ENCODE data around the gene RBMS3.

Gene RBMS3

DNA sequence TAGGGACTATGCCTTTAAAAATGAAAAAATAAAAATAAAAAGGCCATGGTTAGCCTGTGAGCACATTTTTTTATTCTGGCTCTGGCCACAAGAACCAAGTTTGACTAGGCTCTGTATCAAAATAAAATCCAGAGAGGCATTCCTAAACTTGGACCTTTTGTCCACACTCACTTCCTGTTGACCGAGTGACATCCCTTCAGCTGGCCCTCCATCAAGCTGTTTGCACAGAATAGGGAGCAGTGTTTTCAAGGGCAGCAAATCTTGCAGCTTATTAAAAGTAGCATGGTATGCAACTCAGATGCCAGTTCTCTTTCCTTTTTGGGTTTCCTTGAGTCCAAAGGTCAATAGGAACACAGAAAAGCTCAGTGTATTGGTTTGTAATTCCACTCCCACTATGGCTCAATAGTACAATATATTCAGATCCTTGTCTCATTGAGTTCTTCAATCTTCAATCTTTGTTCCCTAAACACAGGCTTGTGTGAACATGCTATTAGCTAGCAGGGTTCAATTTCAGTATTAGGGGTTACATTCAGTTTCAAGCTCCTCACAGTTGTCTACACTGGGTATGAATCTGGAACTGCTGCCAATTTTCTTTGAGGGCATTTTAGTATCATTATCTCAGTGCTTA, 244.5 kb downstream of the RBMS3 start:
- DNase-seq (ENCODE audit: low read depth in 2 of 2), result no peak

DNA sequence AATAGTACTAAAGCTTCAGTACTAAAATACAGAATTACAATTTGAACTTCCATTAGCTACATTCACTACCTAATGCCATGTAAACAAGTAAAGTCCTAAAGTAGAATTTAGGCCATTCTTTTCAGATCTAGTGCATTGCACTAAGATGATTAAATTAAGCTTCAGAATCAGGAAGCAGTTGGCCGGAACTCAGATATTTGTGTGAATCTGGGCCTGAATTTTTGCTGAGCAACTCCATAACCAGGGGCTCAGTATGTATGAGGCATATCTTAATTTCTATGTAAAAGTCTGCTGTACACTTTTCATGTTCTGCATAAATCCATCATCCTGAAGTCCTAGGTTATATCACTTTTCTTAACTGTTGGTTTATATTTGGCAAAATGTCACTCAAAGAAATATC, 246.4 kb downstream of the RBMS3 start:
- DNase-seq (ENCODE audit: low read depth in 2 of 2), result no peak

DNA sequence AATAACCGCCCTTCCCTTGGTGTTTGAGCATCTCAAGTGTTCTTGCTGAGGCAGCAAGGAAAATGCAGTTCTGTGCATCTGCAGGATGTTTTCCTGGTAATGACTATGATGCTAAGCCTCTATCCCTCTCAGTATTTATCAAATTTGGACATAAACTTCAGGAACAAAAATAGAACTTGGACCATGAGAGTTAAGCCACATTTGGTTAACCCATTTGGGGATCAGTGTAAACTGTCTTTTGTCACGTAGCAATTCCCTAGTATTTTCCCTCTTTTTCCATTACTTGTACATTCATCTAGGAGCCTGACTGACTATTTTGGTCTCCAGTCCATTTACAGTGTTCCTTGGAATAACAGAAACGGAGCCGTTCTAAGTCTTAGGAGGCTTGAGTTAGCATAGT, 250.8 kb downstream of the RBMS3 start:
- DNase-seq (ENCODE audit: low read depth in 2 of 2), result no peak

DNA sequence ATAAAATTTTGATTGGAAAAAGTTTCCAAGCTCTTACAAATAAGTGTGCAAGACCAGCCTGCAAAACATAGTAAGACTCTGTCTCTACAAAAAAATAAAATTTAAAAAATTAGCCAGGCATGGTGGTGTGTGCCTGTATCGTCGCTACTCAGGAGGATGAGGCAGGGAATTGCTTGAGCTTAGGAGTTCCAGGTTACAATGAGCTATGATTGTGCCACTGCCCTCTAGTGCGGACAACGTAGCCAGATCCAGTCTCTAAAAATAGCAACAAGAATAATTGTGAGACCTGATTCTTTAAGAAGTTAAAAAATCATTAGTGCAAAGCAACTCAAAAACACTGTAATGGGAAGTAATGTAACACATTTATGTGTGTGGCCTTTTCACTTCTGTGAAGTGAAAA, 251.6 kb downstream of the RBMS3 start:
- no peak for DNase-seq (ENCODE audit: low read depth in 2 of 2)

DNA sequence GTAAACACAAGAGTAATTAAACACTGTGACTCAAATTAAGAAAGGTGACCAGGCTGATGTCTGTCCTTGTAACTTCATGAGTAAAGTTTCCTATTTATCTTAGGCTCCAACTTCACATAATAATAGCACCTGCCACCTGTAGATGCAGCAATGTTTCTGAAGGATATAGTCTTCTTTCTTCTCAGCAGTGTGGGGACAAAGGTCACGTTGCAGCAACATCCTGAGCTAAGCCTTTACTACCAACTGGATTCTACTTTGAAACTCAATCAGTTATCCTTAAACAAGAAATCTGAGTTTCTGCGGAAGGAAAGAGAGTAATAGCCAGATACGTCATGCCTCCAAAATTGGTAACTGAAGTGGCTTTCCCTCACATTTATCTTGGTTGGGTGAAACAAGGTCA, 253.1 kb downstream of the RBMS3 start:
- no peak for DNase-seq (ENCODE audit: low read depth in 2 of 2)

DNA sequence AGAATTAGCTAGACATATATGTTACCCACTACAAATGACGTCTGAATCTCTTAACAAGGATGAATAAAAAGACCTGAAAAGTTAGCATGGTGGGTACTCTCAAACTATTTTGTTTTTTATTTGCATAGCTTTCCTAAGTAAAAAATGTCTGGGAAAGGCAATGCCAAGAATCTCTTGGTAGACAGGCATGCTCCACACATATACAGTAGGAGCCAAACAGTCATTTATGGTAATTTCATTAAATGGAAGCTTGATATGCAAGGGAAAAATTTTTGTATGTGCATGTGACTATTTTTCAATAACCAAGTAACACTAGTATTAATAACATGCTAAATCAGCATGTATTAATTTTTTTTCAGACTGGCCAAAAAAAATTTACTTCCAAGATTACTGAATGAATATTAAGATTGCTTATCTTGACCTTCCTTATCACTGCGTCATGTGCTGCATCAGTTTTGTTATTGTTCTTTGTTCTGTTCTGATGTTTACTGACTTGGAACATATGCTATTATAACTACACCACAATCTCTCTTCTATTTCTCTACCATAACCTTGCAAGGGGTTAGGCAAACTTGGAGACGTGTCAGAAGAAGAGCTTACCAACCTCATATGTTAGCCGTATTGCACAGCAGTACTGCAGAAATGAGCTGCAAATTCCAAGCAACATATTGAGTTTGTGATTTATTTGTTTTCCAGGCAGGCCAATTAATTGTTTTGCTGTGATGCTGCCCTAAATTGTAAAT, 255.3 kb downstream of the RBMS3 start:
- DNase-seq (ENCODE audit: low read depth in 2 of 2), result no peak

DNA sequence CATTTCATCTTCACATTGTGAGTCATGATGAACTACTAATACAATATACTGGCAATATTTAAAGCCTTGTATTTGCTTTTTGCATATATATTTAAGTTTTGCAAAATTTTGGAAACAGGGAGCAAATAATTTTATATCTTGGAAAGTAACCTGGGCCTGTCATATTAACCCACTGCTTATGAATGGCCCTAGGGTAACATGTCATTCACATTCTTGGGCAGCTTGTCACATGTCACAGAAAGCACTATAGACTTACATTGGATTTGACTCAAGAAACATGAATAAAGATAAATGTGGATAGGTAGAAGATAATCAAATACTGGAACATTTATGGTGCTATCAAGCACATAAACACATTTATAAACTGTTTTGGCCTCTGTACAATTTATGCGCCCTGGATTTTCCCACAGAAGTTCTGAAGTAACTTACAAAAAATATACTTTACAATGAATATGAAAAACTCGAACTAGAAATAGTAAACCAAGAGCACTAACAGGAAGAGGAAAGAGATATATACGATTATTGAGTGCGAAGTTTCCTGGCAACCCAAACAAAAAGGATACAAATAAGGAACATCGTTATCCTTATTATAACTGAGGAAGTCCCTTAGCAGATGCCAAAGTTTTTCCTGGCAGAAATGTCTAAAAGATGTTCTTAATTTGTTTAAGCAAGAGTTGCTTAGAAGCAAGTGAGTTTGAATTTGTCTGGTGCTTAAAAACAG, 257.2 kb downstream of the RBMS3 start:
- no peak for DNase-seq (ENCODE audit: low read depth in 2 of 2)

DNA sequence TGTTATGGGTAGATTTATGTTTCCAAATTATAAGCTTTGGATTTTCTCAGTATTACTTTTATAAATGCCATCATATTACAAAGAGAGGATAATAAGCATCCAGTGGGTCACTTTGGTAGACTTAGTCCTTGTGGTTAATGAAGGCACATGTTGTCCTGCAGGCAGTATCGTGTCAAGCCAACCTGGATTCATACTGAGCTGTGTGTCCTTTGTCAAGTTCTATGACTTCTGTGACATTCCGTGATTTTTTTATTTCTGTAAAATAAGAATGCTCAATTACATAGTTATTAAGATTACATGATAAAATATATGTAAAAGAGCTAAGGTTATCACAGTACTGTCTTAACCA, 257.7 kb downstream of the RBMS3 start:
- no peak for DNase-seq (ENCODE audit: low read depth in 2 of 2)

DNA sequence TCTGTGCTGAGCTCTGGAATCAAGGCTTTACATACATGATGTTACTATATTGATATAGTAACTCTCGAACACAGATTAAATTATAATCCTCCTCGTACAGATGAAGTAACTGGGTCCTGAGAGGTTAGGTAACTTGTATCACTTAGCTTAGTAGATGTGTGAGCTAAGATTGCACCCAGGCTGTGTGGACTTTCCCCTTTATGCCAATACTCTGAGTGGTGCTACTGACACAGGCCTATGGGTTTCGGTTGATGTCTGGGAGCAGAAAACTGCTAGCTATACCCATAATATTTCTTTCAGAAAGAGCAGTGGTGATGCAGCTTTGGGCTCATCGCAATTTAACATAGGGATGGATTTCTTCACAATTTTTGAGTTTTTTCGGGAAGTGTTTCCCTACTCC, 259.7 kb downstream of the RBMS3 start:
- no peak for DNase-seq (ENCODE audit: low read depth in 2 of 2)

DNA sequence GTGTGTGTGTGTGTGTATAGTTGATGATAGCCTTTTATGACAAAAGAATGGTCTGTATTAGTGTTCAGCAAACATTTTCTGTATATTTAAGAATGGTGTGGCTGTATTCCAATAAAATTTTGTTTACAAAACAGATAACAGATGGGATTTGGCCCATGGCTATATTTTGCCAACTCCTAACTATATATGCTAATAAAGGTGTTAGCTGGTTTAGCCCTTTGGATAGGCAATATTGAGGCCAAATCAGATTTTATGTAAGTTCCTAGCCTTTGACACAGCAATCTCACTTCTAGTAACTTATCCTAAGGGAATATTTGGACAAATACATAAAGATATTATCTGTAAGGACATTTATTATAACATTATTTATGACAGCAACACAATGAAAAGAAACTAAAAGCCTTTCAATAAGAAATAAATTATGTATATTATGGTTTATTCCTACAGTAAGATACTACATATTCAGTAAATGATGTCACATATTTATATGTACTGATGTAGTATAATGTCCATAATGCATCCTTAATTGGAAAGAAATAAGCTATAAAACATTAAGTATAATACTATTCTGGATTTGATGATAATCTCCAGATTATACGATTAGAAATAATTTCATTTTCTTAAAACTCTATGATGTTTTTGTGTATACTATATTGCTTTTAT, 264.0 kb downstream of the RBMS3 start:
- DNase-seq (ENCODE audit: low read depth in 2 of 2), result no peak

DNA sequence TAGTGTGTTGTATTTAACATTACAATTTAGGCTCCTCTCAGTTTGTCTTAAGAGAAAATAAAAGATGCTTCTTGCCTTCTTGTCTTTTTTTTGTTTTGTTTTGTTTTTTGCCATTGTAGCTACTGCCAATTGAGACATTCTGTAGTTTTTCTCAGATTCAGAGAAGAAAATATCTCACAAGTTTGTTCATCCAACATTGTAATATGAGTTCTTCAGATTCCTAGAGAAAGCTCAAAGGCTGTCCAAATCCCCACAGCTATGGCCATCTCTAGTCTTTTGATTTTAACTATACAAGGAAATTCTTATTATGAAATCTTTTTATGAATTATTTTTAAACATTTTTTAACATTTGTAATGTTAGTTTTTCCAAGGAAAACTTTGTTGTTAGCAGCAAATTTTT, 264.7 kb downstream of the RBMS3 start:
- no peak for DNase-seq (ENCODE audit: low read depth in 2 of 2)

DNA sequence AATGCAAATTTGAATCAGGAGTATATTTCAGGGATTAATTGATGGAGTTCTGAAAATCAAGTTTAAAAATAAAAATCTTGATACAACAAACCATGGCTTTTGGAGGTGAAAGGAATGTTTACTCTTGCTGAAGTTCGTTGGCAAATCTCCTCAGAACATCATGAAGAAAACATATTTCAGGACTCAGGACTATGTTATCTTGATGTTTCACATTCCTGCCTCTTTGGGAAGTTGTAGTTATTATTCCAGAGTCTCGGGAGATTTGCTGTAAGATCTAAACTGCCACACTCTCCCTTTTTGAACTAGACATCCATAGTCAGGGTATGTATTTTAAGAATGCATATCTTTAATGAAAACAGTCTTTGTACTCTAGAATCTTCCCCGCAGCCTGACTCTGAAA, 271.2 kb downstream of the RBMS3 start:
- no peak for DNase-seq (ENCODE audit: low read depth in 2 of 2)

DNA sequence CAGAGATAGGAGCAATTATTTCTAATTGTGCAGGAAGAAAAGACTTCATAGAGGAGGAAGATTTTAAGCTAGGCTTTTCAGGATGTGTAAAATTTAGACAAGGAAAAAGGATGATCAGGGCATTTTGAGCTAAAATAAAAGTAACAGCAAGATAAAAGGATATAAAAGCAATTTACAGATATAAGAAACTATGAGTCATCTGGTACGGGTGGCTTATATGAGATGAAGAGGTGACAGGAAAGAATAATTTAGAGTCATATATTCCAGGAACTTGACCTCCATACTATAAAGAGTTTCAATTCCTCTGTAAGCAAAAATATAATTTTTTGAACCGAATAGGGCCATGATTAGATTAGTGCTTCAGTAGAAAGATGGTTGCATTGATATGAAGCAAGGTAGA, 273.7 kb downstream of the RBMS3 start:
- no peak for DNase-seq (ENCODE audit: low read depth in 2 of 2)

DNA sequence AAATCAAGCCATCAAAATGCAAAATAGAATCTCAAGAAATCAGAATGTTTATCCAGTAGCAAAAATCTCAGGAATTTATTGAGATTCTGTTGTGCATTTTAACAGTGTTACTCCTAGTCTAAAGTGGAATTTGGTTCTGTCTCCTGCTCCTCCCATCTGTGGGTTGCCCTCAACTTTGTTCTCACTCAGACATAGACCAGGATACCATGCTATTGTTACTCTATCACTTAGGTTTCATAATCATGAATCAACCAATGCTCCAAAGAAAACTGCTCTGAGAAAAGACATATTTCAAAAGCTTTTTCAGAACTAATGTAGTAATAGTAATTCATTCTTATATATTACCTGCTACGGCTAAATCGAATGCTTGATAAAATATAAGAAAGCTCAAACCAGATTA, 274.7 kb downstream of the RBMS3 start:
- DNase-seq (ENCODE audit: low read depth in 2 of 2), result no peak

DNA sequence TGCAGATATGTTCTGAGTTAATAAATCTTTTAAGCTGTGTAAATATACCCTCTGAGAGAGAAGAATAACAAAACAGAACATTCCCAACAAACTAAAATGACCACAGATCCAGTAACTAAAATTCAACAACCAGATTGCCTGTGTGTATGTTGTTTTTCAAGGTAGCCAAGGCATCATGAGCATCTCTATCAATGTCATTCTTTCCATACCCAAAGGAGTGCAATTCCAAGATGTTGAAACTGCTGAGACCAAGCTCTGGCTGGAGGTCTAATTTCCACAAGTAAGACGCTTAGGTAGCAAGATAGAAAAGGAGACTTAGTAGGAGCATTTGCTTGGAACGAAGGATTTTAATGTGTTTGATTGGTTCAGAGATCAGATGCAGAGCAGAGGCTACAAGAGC, 276.3 kb downstream of the RBMS3 start:
- DNase-seq (ENCODE audit: low read depth in 2 of 2), result no peak

DNA sequence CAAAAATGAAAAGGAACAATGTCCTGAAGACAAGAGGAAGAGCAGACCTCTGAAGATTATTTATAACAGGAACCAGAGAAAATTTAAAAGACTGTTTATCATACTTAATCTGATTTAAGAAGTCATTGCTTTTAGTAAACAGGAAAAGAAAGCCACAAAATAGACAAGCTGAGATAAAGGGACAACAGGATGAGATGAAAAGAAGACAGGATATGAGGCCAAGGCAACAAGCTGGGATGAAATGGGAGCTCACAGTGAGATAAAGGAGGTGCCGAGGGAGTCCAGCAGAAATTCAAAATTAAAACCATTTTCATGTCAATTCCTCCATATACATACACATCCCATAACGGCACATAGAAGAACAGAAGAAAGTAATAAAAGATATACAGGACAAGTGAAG, 277.0 kb downstream of the RBMS3 start:
- DNase-seq (ENCODE audit: low read depth in 2 of 2), result no peak

DNA sequence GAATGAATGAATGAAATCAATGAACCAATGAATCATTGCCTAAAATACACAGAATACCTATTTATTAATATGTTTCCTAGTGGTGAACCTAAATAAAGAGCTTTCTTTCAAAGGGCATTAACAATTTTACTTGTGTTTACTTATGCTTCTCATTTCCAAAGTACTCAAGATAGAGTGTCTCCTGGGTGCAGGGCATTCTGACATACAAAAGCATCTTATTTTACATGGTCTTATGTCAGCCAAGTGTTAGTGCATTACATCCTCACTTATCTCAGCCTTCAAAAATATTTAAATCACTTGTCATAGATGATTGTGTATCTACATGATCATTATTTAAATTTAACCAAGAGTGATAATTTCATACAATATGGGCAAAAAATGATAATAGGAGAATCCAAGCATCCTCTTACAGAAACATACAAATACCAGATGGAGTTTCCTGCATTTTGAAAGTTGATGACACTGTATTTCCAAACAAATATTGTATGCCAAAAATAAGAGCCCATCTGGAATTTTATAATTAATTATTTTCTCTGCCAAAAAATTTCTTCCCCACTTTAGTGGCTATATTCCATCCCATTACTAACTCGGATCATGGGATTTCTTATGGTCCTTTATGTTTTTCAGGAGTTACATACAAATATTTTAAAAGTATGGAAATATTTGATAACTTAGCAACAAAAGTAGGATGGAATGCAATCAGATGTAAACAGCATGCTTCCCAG, 279.0 kb downstream of the RBMS3 start:
- DNase-seq (ENCODE audit: low read depth in 2 of 2), result no peak

DNA sequence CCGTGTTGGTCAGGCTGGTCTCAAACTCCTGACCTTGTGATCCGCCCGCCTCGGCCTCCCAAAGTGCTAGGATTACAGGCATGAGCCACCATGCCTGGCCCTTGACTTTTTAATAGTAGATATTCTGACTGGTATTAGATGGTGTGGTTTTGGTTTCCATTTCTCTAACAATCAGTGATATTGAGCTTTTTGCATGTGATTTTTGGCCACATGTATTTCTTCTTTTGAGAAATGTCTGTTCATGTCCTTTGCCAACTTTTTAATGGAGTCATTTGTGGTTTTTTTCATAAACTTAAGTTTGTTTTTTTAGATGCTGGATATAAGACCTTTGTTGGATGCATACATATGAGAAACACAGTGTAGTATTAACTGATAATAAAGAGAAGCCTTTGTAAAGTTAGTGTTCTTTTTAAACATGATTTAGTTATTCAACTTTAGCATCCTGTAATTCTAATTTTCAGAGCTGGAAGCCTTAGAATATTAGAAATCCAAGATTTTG, 280.8 kb downstream of the RBMS3 start:
- no peak for DNase-seq (ENCODE audit: low read depth in 2 of 2)

DNA sequence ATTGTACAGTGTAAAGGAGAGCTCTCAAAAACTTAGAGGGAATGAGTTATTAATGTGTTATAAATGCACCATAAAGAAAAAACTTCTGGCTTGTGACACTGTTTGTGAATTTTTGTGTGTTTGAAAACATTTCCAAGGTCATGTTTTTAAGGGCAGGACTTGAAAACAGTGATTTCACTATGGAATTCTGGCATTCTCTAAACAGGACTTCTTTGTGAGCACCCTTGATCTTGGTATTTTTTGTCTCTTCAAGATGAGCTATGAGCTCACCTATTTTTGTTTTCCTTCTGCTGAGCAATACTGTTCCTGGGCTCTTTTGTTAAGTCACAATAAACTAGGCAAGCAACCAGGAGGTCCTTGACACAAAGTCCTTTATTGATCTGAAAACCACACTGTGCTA, 284.4 kb downstream of the RBMS3 start:
- DNase-seq (ENCODE audit: low read depth in 2 of 2), result no peak

DNA sequence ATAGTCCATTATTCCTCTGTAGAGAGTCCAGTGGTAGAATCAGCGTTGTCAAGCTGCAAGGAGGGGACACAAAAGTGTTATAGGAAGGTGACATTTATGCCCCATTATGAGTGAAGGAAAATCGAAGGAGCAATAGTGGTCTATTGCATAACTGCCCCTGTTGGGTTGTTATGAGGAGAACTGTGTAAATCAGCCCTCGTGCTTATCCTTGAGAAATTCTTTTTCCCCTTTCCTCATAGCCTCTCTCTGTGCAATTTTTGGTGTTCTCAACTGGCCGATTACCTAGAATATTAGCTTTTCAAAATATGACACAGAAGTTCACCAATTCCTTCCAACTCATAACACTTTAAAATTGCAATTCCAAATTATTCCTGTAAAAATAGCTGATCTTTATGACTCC, 286.6 kb downstream of the RBMS3 start:
- no peak for DNase-seq (ENCODE audit: low read depth in 2 of 2)

DNA sequence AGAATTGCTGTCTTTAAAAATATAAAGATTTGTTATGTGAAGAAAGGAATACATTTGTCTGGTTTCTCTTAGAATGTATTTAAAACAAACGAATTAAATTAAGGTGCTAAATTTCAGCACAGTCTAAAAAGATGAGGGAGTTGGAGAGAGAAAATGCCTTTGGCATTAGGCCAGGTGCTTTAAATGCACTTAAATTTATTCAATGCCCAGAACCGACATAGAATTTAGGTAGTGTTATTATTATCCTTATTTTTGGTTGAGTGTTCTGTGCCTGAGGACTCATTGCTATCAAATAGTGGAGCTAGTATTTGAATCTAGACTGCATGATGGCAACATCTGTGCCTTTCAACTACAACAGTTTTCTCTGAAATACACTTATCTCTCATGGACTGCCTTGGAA, 287.5 kb downstream of the RBMS3 start:
- DNase-seq (ENCODE audit: low read depth in 2 of 2), result no peak

DNA sequence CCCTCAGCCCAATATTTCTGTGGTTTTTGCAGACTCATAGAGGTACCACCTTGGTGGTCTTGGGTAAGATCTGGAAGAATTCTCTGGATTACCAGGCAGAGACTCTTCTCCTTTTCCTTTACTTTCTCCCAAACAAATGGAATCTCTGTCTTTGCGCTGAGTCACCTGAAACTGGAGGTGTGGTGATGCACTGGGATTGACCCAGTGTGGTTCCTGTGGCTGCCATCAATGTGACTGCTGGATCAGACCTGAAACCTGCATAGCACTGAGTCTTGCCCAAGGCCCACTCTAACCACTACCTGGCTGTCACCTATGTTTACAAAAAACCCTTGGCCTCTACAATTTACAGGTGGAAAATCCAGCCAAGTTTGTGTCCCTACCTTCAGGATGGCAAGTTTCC, 295.3 kb downstream of the RBMS3 start:
- no peak for DNase-seq (ENCODE audit: low read depth in 2 of 2)

Data from stimulated activated CD4-positive, alpha-beta T cell treated with anti-CD3 and anti-CD28 coated beads, Interleukin-12 subunit alpha, Interleukin-12 subunit beta, amount 100 ng/mL, for 24 hours (primary cell).